HG03342 (cell line): ENCODE data around the gene SLC4A11.

Experiments
- ATAC-seq: cut with Tn5 transposase; IDR thresholded peaks from one replicate; pipeline ENCODE4 v1.9.1; 2021; ENCODE audit warnings: mild to moderate bottlenecking, moderate library complexity; ENCODE audit not compliant: unreplicated experiment

SLC4A11 gene

DNA sequence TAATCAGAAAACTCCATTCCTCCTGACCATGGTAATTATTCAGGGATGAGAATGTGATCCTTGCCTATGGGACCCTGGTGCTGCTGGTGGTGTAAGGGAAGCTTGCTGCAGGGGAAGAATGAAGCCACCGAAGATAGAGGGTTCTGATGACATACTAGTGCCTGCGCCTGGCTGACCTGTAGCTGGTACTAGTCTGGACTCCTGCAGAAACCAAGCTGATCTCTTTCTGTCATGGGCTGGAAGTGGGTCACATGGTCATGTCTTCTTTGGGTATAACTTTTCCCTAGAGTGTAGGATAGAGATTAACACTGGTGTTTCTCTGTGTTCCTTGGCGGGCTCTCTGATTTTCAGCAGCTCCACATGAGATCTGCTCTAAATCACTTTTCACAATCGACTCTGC lies 8.6 kb upstream of the SLC4A11 start:
- ATAC-seq: no peak

GRCh38 chr20:3246682-3247081 lies 7.7 kb upstream of the SLC4A11 start:
- ATAC-seq: no peak

- no peak for ATAC-seq
These were observed 6.7 kb upstream of the SLC4A11 start for GRCh38 chr20:3245711-3246110.

- no peak for ATAC-seq
These were observed 6.2 kb upstream of the SLC4A11 start for GRCh38 chr20:3245156-3245555.

GRCh38 chr20:3244613-3245012 lies 5.6 kb upstream of the SLC4A11 start:
- no peak for ATAC-seq

DNA sequence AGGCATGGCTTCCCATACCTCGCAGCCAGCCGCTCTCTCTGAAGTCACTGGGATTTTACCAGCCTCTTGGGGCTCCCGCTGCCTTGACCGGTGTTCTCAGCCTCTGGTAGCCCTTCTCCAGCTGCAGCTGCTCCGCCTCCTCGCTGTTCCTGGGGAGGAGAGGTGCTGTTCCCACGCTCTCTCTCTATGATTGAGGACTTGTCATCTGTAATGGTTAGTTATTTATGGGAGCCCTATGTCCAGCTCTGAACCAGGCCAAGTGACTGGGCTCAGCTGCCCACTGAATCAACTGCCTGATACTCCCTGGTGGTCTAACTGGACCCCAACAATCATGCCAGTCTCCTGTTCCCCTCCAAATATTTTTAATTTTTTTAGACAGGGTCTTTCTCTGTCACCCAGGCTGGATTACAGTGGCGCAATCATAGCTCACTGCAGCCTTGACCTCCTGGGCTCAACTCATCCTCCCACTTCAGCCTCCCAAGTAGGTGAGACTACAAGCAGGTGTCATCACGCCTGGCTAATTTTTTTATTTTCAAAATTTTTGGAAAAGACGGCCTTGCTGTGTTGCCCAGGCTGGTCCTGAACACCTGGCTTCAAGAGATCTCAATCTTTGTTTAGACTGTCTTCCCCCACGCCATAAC lies 4.8 kb upstream of the SLC4A11 start:
- ATAC-seq: no peak

GRCh38 chr20:3242172-3242692 lies 3.2 kb upstream of the SLC4A11 start:
- ATAC-seq: no peak

DNA sequence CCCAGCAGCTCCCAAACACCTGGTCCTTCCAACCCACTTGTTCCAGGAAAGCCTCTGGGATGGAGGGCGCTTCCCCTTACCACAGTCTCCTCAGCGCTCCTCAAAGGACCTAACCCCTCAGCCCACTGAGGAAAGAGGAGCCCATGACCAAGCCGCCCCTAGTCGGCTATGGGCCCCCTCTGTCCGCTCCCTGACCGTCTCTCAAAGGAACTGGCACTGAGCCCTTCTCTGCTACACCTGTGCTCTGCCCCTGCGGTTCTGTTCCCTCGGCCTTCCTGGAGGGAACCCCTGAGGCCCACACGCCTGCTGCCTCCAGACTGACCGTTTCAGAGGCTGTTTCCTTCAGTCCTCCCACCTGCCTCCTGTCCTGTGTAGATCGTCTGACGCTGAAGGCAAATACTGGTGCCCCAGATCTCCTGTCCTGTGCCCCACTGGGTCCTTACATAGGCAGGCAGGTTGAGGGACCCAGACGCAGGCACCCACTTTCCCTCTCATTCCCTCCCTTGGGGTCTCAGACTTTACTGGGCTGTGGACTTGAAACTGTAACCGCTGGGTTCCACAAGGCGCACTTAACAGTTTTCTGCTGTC lies 1.9 kb upstream of the SLC4A11 start:
- ATAC-seq: no peak

GRCh38 chr20:3239867-3240775 lies 1.1 kb upstream of the SLC4A11 start:
- no peak for ATAC-seq

GRCh38 chr20:3238616-3239025 lies 369 bp downstream of the SLC4A11 start:
- peak; percentile 54 for ATAC-seq

DNA sequence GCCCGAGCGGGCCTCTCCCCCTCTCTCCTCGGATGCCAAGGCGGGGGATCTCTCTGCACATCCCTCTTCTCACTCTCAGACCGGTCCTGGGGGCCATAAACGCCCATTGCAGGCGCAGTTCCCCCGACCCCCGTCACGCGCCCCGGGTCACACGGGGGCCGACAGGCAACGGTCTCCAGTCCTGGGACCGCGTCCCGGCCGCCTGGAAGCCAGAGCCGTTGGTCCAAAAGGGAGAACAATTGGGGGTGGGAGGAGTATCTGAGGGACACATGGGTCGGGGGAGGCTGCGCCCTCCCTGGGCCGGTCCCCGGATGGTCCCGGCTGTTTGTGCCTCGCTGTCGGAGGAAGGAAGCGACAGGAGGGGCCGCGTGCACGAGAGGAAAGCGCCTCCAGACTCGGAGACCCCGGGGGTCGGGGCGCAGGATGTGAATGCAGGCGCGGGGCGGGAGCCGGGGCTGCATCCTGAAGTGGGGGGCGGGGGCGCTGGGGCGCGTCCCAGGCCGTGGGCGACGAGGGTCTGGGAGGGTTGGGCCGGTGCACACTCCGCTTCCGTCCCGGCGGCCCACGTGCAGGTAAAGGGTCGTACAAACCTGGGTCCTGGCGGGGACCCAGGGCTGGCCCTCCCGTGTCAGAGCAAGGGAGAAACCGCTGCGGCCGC lies 903 bp downstream of the SLC4A11 start:
- no peak for ATAC-seq

GRCh38 chr20:3237011-3237957 lies 1.7 kb downstream of the SLC4A11 start:
- no peak for ATAC-seq

GRCh38 chr20:3235666-3236324 lies 3.2 kb downstream of the SLC4A11 start:
- ATAC-seq: no peak

GRCh38 chr20:3233991-3234498 lies 4.9 kb downstream of the SLC4A11 start:
- ATAC-seq: no peak

- ATAC-seq: no peak
These were observed 5.6 kb downstream of the SLC4A11 start for GRCh38 chr20:3233131-3233990.

GRCh38 chr20:3231889-3232588 lies 7.0 kb downstream of the SLC4A11 start:
- no peak for ATAC-seq

- no peak for ATAC-seq
These were observed 7.9 kb downstream of the SLC4A11 start for GRCh38 chr20:3231116-3231515.

DNA sequence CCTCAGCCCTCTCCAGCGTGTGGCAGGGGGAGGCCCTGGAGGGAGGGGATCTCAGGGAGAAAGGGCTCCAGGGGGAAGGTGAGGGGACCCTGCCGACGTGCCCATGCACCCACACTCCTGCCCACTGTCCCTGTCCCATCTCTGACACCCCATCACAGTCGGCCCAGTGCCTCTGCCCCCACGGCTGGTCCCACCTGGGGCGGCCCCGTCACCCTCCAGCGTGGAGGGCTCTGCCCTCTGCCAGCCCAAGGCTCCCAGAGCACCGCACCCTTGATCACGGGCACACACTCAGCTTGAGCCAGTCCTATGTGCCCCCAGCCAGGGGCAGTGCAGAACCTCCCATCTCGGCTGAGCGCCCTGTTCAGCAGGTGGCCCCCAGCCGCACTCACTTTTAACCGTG lies 9.2 kb downstream of the SLC4A11 start:
- ATAC-seq: no peak
